ENCODE data around the gene LRRC74B. TPM values are rescaled to one million over a fixed set of nuclear protein-coding genes. Genes with fewer than 3 reads are reported as not detected.

Gene LRRC74B
- total RNA-seq, 4 donors from 2014 or later = not detected

GRCh38 chr22:21051145-21051830, 5.5 kb downstream of the LRRC74B start:
- no peak for ATAC-seq
- TF ChIP-seq CTCF (IDR thresholded peaks at IDR 0.05) (no peak), POLR2A (IDR thresholded peaks at IDR 0.05) (no peak), EP300 (IDR thresholded peaks at IDR 0.05) (no peak), POLR2AphosphoS5 (IDR thresholded peaks at IDR 0.05) (no peak)
- Histone ChIP-seq H3K4me1 (no peaks in the 10 kb centered on the region), H3K27ac (no peak overlapping the region), H3K9me3 (no peaks in the 10 kb centered on the region), H3K27me3 (peaks cover 16% of the 10 kb centered on the region), H3K4me3 (no peak overlapping the region), H3K36me3 (no peaks in the 10 kb centered on the region)
- 80 to 82% methylated on average over 9 of the region's 9 CpGs for WGBS, 2 donors (ENCODE audit: low coverage in 1 of 2)

DNA sequence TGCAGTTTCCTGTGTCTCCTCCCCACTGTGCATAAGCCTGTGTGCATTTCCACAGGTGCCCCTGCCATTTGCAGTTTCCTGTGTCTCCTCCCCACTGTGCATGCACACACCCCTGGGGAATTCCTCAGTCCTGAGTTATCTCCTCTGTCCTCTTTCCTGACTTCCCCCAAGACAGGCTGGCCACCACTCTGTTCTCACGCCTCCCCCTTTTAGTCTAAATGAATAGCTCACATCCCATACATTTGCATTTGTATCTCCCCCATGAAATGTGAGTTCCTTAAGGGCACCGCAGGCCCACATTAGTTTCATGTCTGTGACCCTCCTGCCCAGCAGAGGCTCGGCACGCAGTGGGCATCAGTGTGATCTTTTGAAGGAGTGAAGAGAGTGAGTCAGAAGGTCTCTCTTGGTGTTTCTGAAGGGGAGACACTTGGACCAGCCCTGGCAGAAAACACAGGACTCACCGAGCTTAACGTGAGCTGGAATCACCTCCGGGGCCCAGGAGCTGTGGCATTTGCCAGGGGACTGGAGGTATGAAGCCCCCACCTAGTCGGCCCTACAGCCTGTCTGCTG, 6.2 kb downstream of the LRRC74B start:
- 37% methylated on average over 6 of the region's 8 CpGs; no CpG with 5 or more reads in 1 of the 2 donors for WGBS, 2 donors (ENCODE audit: low coverage in 1 of 2)
- TF ChIP-seq POLR2A (IDR thresholded peaks at IDR 0.05) (no peak), POLR2AphosphoS5 (IDR thresholded peaks at IDR 0.05) (no peak), CTCF (IDR thresholded peaks at IDR 0.05) (no peak), EP300 (IDR thresholded peaks at IDR 0.05) (no peak)
- H3K4me3 ChIP-seq = no peak overlapping the region
- ATAC-seq = no peak
- H3K36me3 ChIP-seq = no peaks in the 10 kb centered on the region
- H3K4me1 ChIP-seq = no peaks in the 10 kb centered on the region
- no peak overlapping the region for H3K27ac ChIP-seq
- H3K9me3 ChIP-seq = no peaks in the 10 kb centered on the region
- H3K27me3 ChIP-seq = peaks cover 18% of the 10 kb centered on the region

DNA sequence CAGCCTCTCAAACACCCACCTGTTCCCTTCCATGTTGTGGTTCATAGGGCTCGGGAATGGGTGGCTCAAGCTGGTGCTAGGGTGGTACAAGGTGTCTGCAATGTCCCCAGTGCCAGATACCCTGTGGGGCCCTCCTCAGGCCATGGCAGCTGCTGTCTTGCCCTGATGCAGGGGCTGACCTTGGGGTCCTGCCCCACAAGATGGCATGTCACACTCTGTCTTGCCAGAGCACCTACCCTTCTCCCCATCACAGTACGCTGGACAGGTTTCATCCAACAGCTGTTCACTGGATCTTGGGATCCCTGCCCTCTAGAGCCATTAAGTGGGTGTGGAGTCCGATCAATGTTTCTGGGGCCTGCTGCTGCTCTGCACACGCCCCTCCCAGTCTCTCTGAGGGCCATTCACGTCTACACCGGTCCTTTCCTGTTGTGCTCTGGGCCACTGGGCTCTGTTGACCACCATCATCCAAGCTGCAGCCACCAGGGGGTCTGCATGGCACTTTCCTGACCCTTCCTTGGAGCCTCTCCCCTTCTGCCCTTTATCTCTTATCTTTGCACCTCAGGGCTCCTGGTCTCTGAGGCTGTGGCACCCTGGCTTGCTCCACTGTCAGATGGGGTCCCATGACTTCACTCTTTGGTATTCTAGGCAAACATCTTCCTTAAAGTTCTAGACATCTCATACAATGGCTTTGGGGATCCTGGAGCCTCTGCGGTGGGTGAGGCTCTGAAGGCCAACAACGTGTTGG, 7.1 kb downstream of the LRRC74B start:
- WGBS, 2 donors (ENCODE audit: low coverage in 1 of 2) = 43 to 86% methylated on average over 3 to 4 of the region's 8 CpGs

DNA sequence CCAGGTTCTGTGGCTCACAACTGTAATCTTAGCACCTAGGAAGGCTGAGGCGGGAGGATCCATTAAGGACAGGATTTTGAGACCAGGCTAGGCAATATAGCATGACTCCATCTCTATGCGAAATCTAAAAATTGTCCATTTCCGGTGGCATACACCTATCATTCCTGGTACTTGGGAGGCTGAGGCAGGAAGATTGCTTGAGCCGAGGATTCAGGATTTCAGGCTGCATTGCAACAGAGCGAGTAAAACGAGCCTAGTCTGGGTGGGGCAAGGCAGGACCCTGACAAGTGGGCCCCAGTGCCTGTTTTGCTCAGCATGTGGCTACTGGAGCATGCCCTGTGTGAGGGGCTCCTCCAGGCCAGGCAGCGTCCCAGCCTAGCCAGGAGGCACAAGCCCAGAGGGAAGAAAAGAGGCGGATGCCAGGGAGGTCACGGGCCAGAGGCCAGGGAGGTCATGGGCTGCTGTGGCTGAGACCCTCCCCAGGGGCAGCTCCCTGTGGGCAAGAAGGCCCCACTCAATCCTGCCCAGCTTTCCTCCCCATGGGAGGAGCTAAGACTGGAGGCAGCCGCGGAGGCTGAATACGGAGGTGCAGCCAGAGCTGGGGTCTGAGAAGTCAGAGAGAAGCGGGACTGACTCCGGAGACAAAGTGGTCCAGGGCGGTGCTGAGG, 8.4 kb downstream of the LRRC74B start:
- WGBS, 2 donors (ENCODE audit: low coverage in 1 of 2) = 81% methylated on average over 3 of the region's 15 CpGs; no CpG with 5 or more reads in 1 of the 2 donors
- Histone ChIP-seq H3K27ac (no peak overlapping the region), H3K9me3 (no peaks in the 10 kb centered on the region), H3K27me3 (peaks cover 21% of the 10 kb centered on the region), H3K4me3 (no peak overlapping the region), H3K4me1 (no peaks in the 10 kb centered on the region), H3K36me3 (no peaks in the 10 kb centered on the region)
- no peak for TF ChIP-seq POLR2AphosphoS5 (IDR thresholded peaks at IDR 0.05)
- ATAC-seq = no peak

More for the DNA sequence above, 7.1 kb downstream of the LRRC74B start:
- no peak overlapping the region for H3K27ac ChIP-seq
- ATAC-seq = no peak
- TF ChIP-seq POLR2A (IDR thresholded peaks at IDR 0.05) (no peak), POLR2AphosphoS5 (IDR thresholded peaks at IDR 0.05) (no peak), CTCF (IDR thresholded peaks at IDR 0.05) (no peak), EP300 (IDR thresholded peaks at IDR 0.05) (no peak)
- no peaks in the 10 kb centered on the region for H3K9me3 ChIP-seq
- no peaks in the 10 kb centered on the region for H3K36me3 ChIP-seq
- H3K4me1 ChIP-seq = no peaks in the 10 kb centered on the region
- no peak overlapping the region for H3K4me3 ChIP-seq
- H3K27me3 ChIP-seq = peaks cover 21% of the 10 kb centered on the region

All from gastroesophageal sphincter (tissue), 4 donors.